Measurements from ENCODE around the gene BICRAL.
A peak's percentile ranks its signal among the peaks of the same experiment; 100 is the strongest.

GRCh38 chr6:42819803-42820511, 38.1 kb downstream of the BICRAL start:
- TF ChIP-seq POLR2A (IDR thresholded peaks at IDR 0.05) (no peak), CTCF (IDR thresholded peaks at IDR 0.05) (peak in 1 of 3 donors; percentile 13)

Data from breast epithelium (tissue), 3 donors.